Activated T-cell treated with anti-CD3 and anti-CD28 coated beads for 48 hours (primary cell): ENCODE measurements around the gene SEPTIN2.
"Not testable (repeated sequence)": the region's sequence is repeated elsewhere in the genome, so short reads cannot be mapped to it uniquely, and the experiment has no call there.

ENCODE experiments used
- DNase-seq: peaks from one replicate; pipeline ENCODE4 v3.0.0-alpha.2; 2020; ENCODE audit warnings: low read depth

The SEPTIN2 gene

DNA sequence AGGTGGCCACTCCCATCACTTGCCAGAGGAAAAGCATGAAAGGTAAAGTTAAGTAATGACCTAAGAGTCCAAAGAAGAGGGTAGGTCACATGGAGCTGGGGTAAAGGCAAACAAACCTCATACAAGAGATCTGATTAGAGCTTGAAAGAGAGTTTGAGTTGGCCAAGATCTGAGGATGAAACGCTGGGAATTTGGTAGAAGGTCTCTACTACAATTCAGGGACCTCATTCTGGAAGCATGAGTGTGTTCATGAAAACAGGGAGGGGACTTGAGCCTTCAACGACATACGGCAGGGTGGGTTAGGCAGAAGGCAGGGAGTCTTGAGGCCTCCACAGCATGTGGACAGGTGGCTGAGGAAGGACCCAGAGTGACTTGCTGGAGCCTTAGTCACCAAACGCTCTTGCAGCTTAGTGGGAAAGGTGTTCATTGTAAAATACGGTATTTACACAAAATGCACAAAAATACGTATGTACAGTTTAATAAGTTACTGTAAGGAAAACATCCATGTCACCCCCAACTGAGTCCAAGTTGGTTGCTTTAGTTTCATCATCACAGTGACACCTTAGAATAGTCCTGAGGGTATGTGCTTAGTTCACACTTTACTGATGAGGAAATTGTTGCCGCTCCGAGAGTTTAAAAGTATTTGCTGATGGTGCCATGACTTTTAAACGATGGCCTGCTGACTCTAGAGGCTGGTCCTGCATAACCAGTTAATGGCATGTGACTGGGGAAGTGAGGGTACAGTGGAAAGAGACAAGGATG is 35.3 kb downstream of the SEPTIN2 start:
- DNase-seq, result no peak

GRCh38 chr2:241351640-241352031 is 35.9 kb downstream of the SEPTIN2 start:
- DNase-seq, result no peak

GRCh38 chr2:241352227-241352626 is 36.5 kb downstream of the SEPTIN2 start:
- no peak for DNase-seq

- DNase-seq, result peak; percentile 76
Measured at GRCh38 chr2:241354668-241355658, 39.2 kb downstream of the SEPTIN2 start.

DNA sequence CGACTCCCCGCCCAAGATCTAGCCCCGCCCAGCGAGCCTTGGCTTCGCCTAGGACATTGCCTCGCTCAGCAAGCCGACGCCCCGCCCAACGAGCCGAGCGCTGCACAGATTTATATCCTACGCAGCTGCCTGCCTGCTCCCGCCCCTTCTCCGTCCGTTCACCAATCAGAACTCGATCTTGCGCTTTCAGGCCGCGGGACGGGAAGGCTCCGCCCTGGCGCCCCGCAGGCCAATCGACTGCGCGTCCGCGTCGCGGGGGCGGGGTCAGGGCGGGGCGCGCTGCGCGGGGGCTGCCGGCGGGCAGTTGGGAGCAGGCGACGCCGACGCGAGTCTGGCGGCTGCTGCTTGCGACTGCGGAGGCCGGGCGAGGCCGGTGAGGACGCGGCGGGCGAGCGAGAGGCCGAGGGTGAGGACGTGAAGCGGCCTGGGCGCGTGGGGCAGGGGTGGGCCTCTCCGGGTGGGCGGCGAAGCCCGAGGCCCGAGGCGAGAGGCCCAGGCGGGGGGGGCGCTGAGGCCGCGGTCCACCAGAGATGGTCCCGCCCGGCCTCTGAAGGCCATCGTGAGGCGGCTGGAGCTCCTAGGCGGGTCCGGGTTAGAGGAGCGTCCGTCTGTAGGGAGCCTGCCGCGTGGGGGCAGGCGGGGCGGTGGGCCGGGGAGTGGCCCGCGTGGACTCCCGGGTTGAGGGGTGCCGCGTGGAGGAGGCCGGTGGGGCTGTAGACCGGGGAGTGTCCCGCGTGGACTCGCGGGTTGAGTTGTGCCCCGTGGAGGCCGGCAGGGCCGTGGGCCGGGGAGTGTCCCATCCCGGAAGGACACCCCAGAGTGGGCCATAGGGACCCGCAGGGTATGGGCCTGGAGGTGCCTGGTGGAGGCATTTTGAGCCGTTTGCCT is 40.5 kb downstream of the SEPTIN2 start, which contains the start of gene FARP2:
TSS of gene FARP2 (plus strand) at position 303 of the 888 bp plus-strand sequence. CDS start 16,823 bp downstream, outside the sequence.
- DNase-seq, result peak; percentile 95

DNA sequence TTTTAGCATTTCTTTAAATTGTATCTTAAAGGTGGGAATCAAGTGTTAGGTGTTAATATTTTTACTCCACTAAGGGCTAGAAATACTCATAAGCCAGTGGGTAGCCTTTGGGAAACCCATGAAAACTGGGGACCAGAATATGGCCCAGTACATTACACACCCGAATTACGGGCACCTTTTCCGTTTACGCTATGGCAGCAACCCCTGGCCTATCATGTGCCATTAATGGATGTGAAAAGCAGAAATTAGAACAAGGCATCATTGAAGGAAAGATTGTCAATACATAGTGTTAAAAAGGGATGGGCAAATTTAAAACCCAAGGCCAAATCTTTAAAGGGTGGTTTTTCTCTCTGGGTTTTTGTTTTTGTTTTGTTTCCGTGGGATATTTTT is 41.1 kb downstream of the SEPTIN2 start:
- DNase-seq, result no peak

- DNase-seq, result no peak
Measured at GRCh38 chr2:241357531-241357930, 41.8 kb downstream of the SEPTIN2 start.

GRCh38 chr2:241358470-241358869 is 42.7 kb downstream of the SEPTIN2 start:
- no peak for DNase-seq

DNA sequence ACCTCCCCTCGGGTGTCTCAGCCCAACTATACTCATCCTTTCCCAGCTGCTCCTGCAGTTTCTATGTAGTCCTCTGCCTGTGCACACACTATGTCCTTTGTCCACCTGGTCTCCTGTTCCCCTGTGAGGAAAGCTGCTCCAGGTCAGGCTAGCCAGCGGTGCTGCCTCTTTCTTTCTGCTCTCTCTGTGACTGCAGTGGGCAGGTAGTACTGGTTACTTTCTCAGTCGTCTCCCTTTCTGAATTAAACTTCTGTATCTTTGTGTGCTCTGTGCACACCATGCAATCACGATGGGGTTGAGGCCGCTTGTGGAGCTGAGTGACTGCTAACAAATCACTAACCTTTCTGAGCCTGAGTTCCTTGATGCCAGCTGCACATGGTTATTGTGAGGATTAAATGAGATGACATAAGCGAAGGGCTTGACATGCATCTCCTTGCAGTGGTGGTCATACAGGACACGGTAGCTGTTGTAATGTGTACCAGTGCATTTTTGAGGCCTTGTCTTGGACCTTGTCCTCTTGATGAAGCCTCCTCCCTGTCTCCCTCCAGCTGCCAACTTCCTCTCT is 43.8 kb downstream of the SEPTIN2 start:
- no peak for DNase-seq

DNA sequence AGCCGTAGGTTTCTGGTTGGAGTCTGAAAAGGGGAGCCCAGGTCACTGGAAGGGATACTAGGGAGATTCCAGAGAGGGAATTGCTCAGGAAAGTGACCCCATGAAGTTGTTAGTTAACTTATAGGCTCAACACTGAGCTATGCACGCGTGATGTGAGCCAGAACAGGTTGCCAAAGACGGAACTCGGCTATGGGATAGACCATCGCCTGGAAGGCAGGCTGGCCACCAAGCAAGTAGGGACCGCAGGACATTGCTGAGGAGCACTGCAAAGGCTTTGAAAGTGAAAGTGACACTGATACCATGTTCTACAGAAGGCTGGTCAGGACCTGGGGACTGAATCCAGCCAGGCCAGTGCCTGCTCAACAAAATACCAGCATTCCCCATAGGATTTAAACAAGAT is 47.7 kb downstream of the SEPTIN2 start:
- DNase-seq, result no peak

DNA sequence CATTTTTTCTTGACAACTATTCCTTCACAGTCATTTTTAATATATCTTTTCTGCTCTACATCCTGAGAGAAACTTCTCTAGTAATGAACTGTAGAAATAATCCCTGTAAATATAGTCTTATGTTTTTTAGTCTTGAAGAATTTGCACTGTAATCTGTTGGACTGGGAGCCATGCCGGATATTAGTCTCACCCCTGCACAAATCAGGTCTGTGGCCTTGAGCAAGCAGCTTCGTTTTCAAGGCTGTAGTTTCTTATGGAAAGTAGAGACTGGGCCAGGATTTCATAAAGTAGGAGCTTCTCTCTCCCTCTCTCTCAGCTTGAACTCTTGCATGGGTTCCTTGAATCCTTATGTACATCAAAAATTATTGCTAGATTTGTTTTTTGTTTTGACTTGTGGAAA is 49.1 kb downstream of the SEPTIN2 start:
- no peak for DNase-seq

DNA sequence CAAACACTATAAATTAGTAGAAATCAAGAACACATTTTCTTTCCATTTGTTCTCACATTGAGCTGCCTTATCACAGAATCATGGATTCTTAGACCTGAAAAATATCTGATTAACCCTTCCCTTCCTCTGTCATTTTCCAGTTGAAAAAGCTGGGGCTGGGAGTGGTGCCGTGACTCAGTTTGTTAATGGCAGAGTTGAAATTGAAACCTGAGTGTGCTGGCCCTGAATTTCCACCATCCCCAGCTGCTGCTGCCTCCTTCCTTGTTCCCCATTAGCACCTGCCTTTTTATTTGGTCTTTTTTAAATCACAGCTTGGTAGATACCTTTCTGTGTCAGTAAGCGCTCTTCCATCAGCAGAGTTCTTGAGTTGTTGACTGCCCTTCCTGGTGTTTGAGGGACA is 51.0 kb downstream of the SEPTIN2 start:
- DNase-seq, result no peak

DNA sequence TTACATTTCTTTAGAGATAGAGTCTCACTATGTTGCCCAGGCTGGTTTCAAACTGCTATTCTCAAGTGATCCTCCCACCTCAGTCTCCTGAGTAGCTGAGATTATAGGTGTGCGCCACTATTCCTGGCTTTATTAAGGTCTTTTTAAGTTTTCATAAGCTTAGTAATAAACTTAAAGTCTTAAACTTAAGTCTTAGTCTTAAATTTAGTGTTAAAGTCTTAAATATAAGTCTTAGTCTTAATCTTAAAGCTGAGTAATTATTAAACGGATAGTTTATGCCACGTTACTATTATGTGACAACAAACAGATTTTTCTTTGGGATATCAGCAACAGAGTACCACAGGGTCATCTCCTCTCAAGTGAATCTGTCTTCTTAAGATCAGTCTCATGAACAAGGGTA is 52.9 kb downstream of the SEPTIN2 start:
- DNase-seq, result no peak

DNA sequence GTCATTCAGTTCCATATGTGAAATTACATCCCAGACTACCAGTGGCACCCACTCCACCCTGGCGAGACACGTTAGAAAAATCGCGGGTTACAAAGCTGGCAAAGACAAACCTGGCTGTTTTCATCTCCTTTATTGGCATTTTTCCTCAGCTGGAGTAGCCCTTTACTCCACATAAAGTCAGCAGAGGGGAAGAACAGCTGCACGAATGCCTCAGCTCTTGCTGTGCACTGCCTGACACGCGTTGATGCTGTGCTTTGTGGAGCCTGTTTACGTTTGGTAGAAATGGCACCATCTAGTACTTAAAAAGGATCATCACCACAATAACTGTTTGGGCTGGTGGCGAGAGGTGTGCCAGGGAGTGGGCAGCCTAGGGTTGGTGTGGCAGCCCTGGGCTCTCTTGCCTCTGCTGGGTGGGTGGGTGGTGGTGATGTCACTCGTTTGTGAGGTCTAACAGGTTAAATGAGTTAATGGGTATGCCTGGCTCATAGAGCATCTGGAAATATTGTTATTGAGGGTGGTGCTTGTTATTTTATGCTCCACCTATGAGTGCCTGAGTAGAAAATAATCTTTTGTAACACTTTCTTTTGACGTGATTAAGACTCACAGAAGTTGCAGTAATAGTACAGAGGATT is 56.8 kb downstream of the SEPTIN2 start:
- no peak for DNase-seq

- DNase-seq, result no peak
Measured at GRCh38 chr2:241373446-241373845, 57.7 kb downstream of the SEPTIN2 start.

DNA sequence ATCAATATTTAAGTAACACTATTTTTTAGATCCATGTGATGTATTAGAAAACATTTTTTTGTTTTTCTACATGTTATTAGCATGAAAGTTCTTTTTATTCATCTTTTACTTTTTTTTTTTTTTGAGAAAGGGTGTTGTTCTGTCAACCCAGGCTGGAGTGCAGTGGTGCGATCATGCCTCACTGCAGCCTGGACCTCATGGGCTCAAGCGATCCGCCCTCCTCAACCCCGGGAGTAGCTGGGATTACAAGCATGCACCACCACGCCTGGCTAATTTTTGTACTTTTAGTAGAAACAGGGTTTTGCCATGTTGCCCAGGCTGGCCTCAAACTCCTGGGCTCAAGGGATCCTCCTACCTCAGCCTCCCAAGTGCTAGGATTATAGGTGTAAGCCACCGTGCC is 58.2 kb downstream of the SEPTIN2 start:
- DNase-seq, result not testable (repeated sequence)

DNA sequence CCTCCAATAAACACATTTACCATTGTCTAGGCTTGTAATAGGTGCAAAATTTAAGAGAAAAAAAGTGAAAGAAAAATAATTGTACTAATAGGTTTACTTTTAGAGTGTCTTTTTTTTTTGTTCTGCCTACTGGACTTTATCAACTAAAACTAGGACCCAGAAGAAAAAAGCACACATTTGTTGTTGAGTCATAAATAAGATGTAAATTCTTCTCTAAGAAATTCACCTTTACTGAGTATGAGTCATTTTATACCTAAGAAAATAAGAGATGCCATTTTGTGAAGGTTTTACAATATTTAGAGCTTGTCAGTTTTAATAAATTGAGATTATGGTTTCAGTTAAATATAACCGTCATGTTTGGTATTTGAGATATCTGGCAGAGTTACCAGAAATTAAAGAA is 59.6 kb downstream of the SEPTIN2 start:
- no peak for DNase-seq

DNA sequence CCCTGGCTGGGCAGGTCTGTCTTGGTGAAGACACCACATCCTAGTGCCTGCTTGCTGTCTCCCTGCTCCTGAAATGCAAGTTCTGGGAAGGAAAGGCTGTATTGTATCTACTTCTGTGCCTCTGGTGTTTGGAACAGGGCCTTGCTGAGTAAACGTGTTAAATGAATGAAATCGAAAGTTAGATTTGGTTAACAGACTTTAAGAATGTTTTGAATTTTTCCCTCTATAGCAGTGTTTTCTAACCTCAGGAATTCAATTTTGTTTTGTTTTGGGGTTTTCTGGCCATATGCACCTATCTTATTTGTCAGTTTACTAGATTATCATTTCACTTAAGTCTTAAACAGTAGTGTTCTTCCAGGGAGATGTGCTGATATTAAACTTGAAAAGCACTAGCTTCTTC is 61.1 kb downstream of the SEPTIN2 start:
- DNase-seq, result no peak

- DNase-seq, result no peak
Measured at GRCh38 chr2:241378816-241379215, 63.1 kb downstream of the SEPTIN2 start.

GRCh38 chr2:241379481-241380480 is 64.1 kb downstream of the SEPTIN2 start:
- DNase-seq, result no peak
